OCI-LY1 (cell line): ENCODE data around the gene RYR3.

Source experiments
- H2AFZ ChIP-seq: fragments of 200-600 bp; sonication (generic), shearing (Covaris generic); 2 replicates; pipeline ENCODE4 v1.6.0; 2014; ENCODE audit warnings: antibody characterized with exemption, mild to moderate bottlenecking, low read length
- H3F3A ChIP-seq: fragments of 200-600 bp; sonication (generic), shearing (Covaris generic); 2 replicates; pipeline ENCODE4 v1.6.0; 2014; ENCODE audit warnings: mild to moderate bottlenecking, antibody characterized with exemption, low read length, moderate library complexity; ENCODE audit not compliant: insufficient read depth
- H3K27ac ChIP-seq: fragments of 200-600 bp; sonication (generic); 2 replicates; pipeline ENCODE4 v1.5.1; 2014; ENCODE audit warnings: low read length, mixed run types, mild to moderate bottlenecking, low read depth; ENCODE audit not compliant: poor library complexity, severe bottlenecking
- H3K27me3 ChIP-seq: fragments of 200-600 bp; sonication (generic); 2 replicates; pipeline ENCODE4 v1.6.0; 2014; ENCODE audit warnings: antibody characterized with exemption, mild to moderate bottlenecking, low read length, moderate library complexity; ENCODE audit not compliant: insufficient read depth
- H3K36me3 ChIP-seq: fragments of 200-600 bp; sonication (generic); 2 replicates; pipeline ENCODE4 v1.6.1; 2014; ENCODE audit warnings: mild to moderate bottlenecking, antibody characterized with exemption, low read length, moderate library complexity, mixed read lengths; ENCODE audit not compliant: insufficient read depth
- H3K4me1 ChIP-seq: fragments of 200-600 bp; sonication (generic); 2 replicates; pipeline ENCODE4 v1.5.1; 2014; ENCODE audit warnings: mild to moderate bottlenecking, low read length, moderate library complexity; ENCODE audit not compliant: insufficient read depth, severe bottlenecking
- H3K4me2 ChIP-seq: fragments of 200-600 bp; sonication (generic), shearing (Covaris generic); 2 replicates; pipeline ENCODE4 v1.6.1; 2014; ENCODE audit warnings: low read length
- H3K4me3 ChIP-seq: fragments of 200-600 bp; sonication (generic); 2 replicates; pipeline ENCODE4 v1.5.1; 2014; ENCODE audit warnings: low read length, low read depth, mild to moderate bottlenecking, mixed read lengths; ENCODE audit not compliant: poor library complexity, severe bottlenecking
- H3K79me2 ChIP-seq: fragments of 200-600 bp; shearing (Covaris generic); 2 replicates; pipeline ENCODE4 v1.6.1; 2016; ENCODE audit warnings: mixed run types, low read length, mixed read lengths; ENCODE audit not compliant: insufficient read depth
- H3K9ac ChIP-seq: fragments of 200-600 bp; sonication (generic), shearing (Covaris generic); 2 replicates; pipeline ENCODE4 v1.6.1; 2014; ENCODE audit warnings: mild to moderate bottlenecking, low read length, mixed read lengths
- H3K9me2 ChIP-seq: fragments of 200-600 bp; sonication (generic), shearing (Covaris generic); 2 replicates; pipeline ENCODE4 v1.6.1; 2014; ENCODE audit warnings: low read depth, mild to moderate bottlenecking, low read length, mixed read lengths
- H3K9me3 ChIP-seq: fragments of 200-600 bp; shearing (Covaris generic); 2 replicates; pipeline ENCODE4 v1.6.1; 2014; ENCODE audit warnings: low read length, mixed read lengths
- H4K20me1 ChIP-seq: fragments of 200-600 bp; sonication (generic), shearing (Covaris generic); 2 replicates; pipeline ENCODE4 v1.6.0; 2016; ENCODE audit warnings: mild to moderate bottlenecking, low read length; ENCODE audit not compliant: insufficient read depth
- EZH2 ChIP-seq: fragments of 200-600 bp; sonication (generic), shearing (Covaris generic); IDR thresholded peaks from 2 replicates; pipeline ENCODE4 v1.8.0; 2017; ENCODE audit warnings: borderline replicate concordance, mixed run types, mild to moderate bottlenecking, antibody characterized with exemption, low read length, moderate library complexity, mixed read lengths
- TF ChIP-seq, protein P1 (sequence below): fragments of 200-600 bp; sonication (generic), shearing (Covaris generic); IDR thresholded peaks from 2 replicates; pipeline ENCODE4 v1.5.1; 2017; ENCODE audit warnings: mild to moderate bottlenecking, antibody characterized with exemption, low read length, moderate library complexity, mixed read lengths

RYR3 gene

DNA sequence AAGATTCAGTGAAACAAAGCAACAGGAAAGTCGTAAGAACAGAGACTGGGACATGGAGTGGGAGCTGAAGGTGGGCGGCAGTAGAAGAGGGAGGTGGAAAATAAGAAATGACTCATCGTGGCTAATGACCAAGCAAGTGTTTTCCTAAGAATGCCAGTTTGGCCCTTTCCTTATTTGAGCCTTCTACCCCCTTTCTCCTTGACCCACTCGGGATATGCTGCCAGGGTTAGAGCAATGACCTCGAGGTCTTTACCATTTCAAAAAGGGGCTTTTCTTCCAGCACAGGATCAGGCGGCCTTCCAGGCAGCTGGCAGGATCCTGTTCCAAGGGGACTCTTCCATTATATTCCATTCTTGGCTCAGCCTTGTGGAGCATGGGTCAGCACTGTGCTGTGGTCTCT is 241.1 kb downstream of the RYR3 start:
- H3K9me3 ChIP-seq, result no peaks in the 10 kb centered on the region
- H3K9ac ChIP-seq, result no peak overlapping the region
- H3K9me2 ChIP-seq, result no peaks in the 10 kb centered on the region
- TF ChIP-seq EZH2, result no peak
- TF ChIP-seq, protein P1, sequence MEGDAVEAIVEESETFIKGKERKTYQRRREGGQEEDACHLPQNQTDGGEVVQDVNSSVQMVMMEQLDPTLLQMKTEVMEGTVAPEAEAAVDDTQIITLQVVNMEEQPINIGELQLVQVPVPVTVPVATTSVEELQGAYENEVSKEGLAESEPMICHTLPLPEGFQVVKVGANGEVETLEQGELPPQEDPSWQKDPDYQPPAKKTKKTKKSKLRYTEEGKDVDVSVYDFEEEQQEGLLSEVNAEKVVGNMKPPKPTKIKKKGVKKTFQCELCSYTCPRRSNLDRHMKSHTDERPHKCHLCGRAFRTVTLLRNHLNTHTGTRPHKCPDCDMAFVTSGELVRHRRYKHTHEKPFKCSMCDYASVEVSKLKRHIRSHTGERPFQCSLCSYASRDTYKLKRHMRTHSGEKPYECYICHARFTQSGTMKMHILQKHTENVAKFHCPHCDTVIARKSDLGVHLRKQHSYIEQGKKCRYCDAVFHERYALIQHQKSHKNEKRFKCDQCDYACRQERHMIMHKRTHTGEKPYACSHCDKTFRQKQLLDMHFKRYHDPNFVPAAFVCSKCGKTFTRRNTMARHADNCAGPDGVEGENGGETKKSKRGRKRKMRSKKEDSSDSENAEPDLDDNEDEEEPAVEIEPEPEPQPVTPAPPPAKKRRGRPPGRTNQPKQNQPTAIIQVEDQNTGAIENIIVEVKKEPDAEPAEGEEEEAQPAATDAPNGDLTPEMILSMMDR, result no peak
- no peak overlapping the region for H3K27ac ChIP-seq
- H4K20me1 ChIP-seq, result no peaks in the 10 kb centered on the region
- no peak overlapping the region for H2AFZ ChIP-seq
- H3K4me3 ChIP-seq, result no peak overlapping the region
- no peak overlapping the region for H3K4me2 ChIP-seq
- no peaks in the 10 kb centered on the region; the same call in 1 of the 2 replicates for H3K27me3 ChIP-seq
- no peaks in the 10 kb centered on the region for H3K36me3 ChIP-seq
- no peaks in the 10 kb centered on the region for H3F3A ChIP-seq
- no peaks in the 10 kb centered on the region for H3K79me2 ChIP-seq
- no peaks in the 10 kb centered on the region for H3K4me1 ChIP-seq

DNA sequence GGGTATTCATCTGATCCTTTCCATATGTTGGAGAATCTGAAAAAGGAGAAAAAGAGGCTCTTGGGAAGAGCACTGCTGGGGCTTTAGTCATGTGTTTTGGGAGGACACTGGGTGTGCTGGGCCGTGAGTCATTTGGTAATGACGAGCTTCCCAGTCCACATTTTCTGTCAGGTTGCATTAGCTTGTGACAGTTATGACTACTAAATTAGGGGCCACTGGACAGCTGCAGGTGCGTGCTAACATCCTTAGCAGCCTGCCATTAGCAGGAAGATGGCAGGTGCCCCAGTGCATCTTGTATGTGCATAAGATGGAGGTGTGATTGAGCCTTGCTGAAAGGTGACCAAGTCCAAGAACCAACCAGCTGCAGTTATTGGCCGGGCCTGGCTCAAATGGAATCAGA is 242.4 kb downstream of the RYR3 start:
- H3K27ac ChIP-seq, result no peak overlapping the region
- no peaks in the 10 kb centered on the region for H3K9me2 ChIP-seq
- TF ChIP-seq, protein P1, result no peak
- TF ChIP-seq EZH2, result no peak
- H3K9me3 ChIP-seq, result no peaks in the 10 kb centered on the region
- no peak overlapping the region for H2AFZ ChIP-seq
- H3K4me2 ChIP-seq, result no peak overlapping the region
- H3K27me3 ChIP-seq, result no peaks in the 10 kb centered on the region; the same call in 1 of the 2 replicates
- no peaks in the 10 kb centered on the region for H3K79me2 ChIP-seq
- no peak overlapping the region for H3K4me3 ChIP-seq
- H3F3A ChIP-seq, result no peaks in the 10 kb centered on the region
- no peaks in the 10 kb centered on the region for H4K20me1 ChIP-seq
- no peak overlapping the region for H3K9ac ChIP-seq
- H3K36me3 ChIP-seq, result no peaks in the 10 kb centered on the region
- no peaks in the 10 kb centered on the region for H3K4me1 ChIP-seq

DNA sequence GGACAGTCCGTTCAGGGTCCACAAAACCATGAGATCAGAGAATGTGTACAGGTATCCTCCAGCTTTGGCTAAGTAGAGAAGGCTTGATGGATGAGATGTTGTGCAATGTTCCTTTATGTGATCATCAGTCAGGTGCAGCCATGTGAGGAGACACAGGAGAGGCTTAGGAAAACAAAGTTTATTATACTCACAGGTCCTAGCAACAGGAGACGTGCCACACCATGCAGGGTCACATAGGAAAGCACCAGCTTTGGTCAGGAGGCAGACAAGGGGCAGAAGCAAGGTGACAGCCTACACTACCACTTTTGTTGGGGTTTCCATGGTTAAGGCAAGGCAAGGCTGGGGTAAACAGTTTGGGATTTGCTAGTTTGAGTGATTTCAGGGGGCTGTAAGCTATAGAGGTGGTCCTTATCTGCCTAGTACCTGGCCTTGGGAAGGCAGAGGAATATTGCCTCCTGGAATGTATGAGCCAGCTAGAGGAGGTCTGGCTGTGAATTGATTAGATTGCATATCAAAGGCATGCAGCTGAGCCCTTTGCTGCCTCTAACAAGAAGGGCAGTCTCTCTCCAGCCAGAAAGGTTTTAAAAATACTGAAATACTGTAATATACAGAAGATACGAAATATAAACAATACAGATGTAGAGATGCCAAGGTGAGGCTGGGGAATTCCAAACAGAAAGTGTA is 248.6 kb downstream of the RYR3 start:
- no peaks in the 10 kb centered on the region for H3K79me2 ChIP-seq
- H2AFZ ChIP-seq, result no peak overlapping the region
- TF ChIP-seq, protein P1, result no peak
- TF ChIP-seq EZH2, result no peak
- H3K4me1 ChIP-seq, result no peaks in the 10 kb centered on the region
- no peaks in the 10 kb centered on the region; the same call in 1 of the 2 replicates for H3K27me3 ChIP-seq
- no peak overlapping the region for H3K4me2 ChIP-seq
- no peak overlapping the region for H3K9ac ChIP-seq
- no peaks in the 10 kb centered on the region for H3F3A ChIP-seq
- no peaks in the 10 kb centered on the region for H3K36me3 ChIP-seq
- no peak overlapping the region for H3K27ac ChIP-seq
- no peaks in the 10 kb centered on the region for H4K20me1 ChIP-seq
- H3K4me3 ChIP-seq, result no peak overlapping the region
- H3K9me2 ChIP-seq, result no peaks in the 10 kb centered on the region
- no peaks in the 10 kb centered on the region for H3K9me3 ChIP-seq
